Right atrium auricular region (tissue), 2 donors: ENCODE measurements around the gene MVD. TPM values are rescaled to one million over a fixed set of nuclear protein-coding genes. Genes with fewer than 3 reads are reported as not detected.

Source experiments
- DNase-seq: peaks from one replicate; pipeline ENCODE4 v3.0.0-alpha.2; 2019; ENCODE audit warnings: low spot score
- H3K27ac ChIP-seq, 2 donors: fragments of 200-600 bp; sonication (generic); 1 replicate in 1 of 2; 2 replicates in 1 of 2; pipeline ENCODE4 v1.5.1; 2016 to 2019
- H3K27me3 ChIP-seq, 2 donors: fragments of 200-600 bp; sonication (generic); one replicate each; pipeline versions ENCODE4 v1.5.1 to v1.6.0; 2017 to 2019
- H3K36me3 ChIP-seq: fragments of 200-600 bp; sonication (generic); one replicate; pipeline ENCODE4 v1.5.1; 2016
- H3K4me1 ChIP-seq, 2 donors: fragments of 200-600 bp; sonication (generic); one replicate each; pipeline versions ENCODE4 v1.5.1 to v1.6.0; 2017 to 2019
- H3K4me3 ChIP-seq, 2 donors: fragments of 200-600 bp; sonication (generic); 1 replicate in 1 of 2; 2 replicates in 1 of 2; pipeline ENCODE4 v1.5.1; 2017 to 2019; ENCODE audit warnings: mild to moderate bottlenecking in 1 of 2, moderate library complexity in 1 of 2
- H3K9me3 ChIP-seq, 2 donors: fragments of 200-600 bp; sonication (generic); one replicate each; pipeline ENCODE4 v1.5.1; 2019
- total RNA-seq, 2 donors: library from RNA; depleted of rRNA; stranded (reverse); fragments of >200 nt; gene quantifications; one replicate each; pipeline ENCODE4 v1.1.0, GENCODE V29; 2016
- TF ChIP-seq, protein P1 (sequence below), 2 donors: fragments of 200-600 bp; sonication (generic); IDR thresholded peaks; one replicate each; pipeline ENCODE4 v1.5.1; 2019; ENCODE audit warnings: antibody characterized with exemption in 2 of 2

The MVD gene
- total RNA-seq, 2 donors from 2014 or later: 21.5 to 23.1 TPM

- Histone ChIP-seq H3K4me1 (peaks cover 0 to 59% of the 10 kb centered on the region in 2 donors), H3K4me3 (peak overlapping the region in 1 of 2 donors; percentile 0), H3K36me3 (peaks cover 34% of the 10 kb centered on the region), H3K27ac (peak overlapping the region; percentile 56 to 57), H3K27me3 (no peaks in the 10 kb centered on the region), H3K9me3 (no peaks in the 10 kb centered on the region)
- no peak for DNase-seq
- TF ChIP-seq, protein P1, sequence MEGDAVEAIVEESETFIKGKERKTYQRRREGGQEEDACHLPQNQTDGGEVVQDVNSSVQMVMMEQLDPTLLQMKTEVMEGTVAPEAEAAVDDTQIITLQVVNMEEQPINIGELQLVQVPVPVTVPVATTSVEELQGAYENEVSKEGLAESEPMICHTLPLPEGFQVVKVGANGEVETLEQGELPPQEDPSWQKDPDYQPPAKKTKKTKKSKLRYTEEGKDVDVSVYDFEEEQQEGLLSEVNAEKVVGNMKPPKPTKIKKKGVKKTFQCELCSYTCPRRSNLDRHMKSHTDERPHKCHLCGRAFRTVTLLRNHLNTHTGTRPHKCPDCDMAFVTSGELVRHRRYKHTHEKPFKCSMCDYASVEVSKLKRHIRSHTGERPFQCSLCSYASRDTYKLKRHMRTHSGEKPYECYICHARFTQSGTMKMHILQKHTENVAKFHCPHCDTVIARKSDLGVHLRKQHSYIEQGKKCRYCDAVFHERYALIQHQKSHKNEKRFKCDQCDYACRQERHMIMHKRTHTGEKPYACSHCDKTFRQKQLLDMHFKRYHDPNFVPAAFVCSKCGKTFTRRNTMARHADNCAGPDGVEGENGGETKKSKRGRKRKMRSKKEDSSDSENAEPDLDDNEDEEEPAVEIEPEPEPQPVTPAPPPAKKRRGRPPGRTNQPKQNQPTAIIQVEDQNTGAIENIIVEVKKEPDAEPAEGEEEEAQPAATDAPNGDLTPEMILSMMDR (IDR thresholded peaks at IDR 0.05): no peak
These were observed 38.9 kb upstream of the MVD start for GRCh38 chr16:88701581-88702370.

- H3K4me3 ChIP-seq: peak overlapping the region in 1 of 2 donors; percentile 0
These were observed 38.0 kb upstream of the MVD start for GRCh38 chr16:88700636-88701482.

GRCh38 chr16:88700322-88700635 is 37.4 kb upstream of the MVD start:
- Histone ChIP-seq H3K9me3 (no peaks in the 10 kb centered on the region), H3K36me3 (peaks cover 42% of the 10 kb centered on the region), H3K27me3 (no peaks in the 10 kb centered on the region), H3K4me3 (no peak overlapping the region), H3K27ac (peak overlapping the region in 1 of 2 donors; percentile 56), H3K4me1 (peaks cover 0 to 52% of the 10 kb centered on the region in 2 donors)
- DNase-seq: no peak
- TF ChIP-seq, protein P1 (IDR thresholded peaks at IDR 0.05): no peak

More at GRCh38 chr16:88700636-88701482, 38.0 kb upstream of the MVD start:
- no peaks in the 10 kb centered on the region for H3K27me3 ChIP-seq
- peaks cover 0 to 57% of the 10 kb centered on the region in 2 donors for H3K4me1 ChIP-seq
- peaks cover 42% of the 10 kb centered on the region for H3K36me3 ChIP-seq
- peak; percentile 93 for DNase-seq
- peak overlapping the region; percentile 56 to 57 for H3K27ac ChIP-seq
- H3K9me3 ChIP-seq: no peaks in the 10 kb centered on the region
- TF ChIP-seq, protein P1 (IDR thresholded peaks at IDR 0.05): no peak

GRCh38 chr16:88699180-88699579 is 36.3 kb upstream of the MVD start:
- H3K27ac ChIP-seq: no peak overlapping the region
- H3K9me3 ChIP-seq: no peaks in the 10 kb centered on the region
- no peaks in the 10 kb centered on the region for H3K27me3 ChIP-seq
- H3K4me3 ChIP-seq: no peak overlapping the region
- DNase-seq: no peak
- TF ChIP-seq, protein P1 (IDR thresholded peaks at IDR 0.05): no peak
- H3K36me3 ChIP-seq: peaks cover 42% of the 10 kb centered on the region
- H3K4me1 ChIP-seq: peaks cover 0 to 41% of the 10 kb centered on the region in 2 donors

DNA sequence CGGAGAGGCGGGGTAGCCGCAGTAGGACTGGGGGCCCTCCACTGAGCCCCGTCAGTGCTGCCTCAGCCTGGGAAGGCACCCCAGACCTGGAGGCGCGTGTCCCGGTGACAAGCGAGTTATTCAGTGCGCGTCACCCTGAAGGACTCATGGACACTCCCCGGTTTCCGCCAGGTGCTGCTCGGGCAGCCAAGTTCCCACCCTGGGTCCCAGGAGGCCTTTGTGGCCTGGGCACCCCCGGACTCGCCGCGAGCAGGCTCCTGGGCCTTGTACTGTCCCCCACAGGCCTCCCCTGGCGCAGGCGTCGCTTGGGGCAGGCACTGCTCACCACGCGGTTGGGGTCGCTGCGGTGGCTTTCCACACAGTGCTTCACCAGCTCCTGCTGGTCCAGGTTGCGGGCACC is 35.8 kb upstream of the MVD start:
- Histone ChIP-seq H3K9me3 (no peaks in the 10 kb centered on the region), H3K27me3 (no peaks in the 10 kb centered on the region), H3K4me1 (peaks cover 0 to 35% of the 10 kb centered on the region in 2 donors), H3K4me3 (no peak overlapping the region), H3K36me3 (peaks cover 42% of the 10 kb centered on the region), H3K27ac (no peak overlapping the region)
- TF ChIP-seq, protein P1 (IDR thresholded peaks at IDR 0.05): no peak
- DNase-seq: no peak
